Endothelial cell of umbilical vein (primary cell): ENCODE measurements around the gene CTSW. TPM values are rescaled to one million over a fixed set of nuclear protein-coding genes. Genes with fewer than 3 reads are reported as not detected.

Source experiments
- BruUV-seq: library from RNA; stranded (reverse); fragments of 400-500 nt; replicated peaks from 2 replicates; lab custom pipeline; 2021; lab: Mats Ljungman, UMichigan
- CTCF ChIA-PET: fragments of 300-600, 350-600 bp; sonication (Branson Sonifier 250); formaldehyde crosslinking; loops from one replicate; lab custom pipeline; 2021; ENCODE audit warnings: antibody characterized with exemption, inconsistent platforms; lab: Charles Lee
- POLR2A ChIA-PET: fragments of 300-600, 350-600 bp; sonication (Branson Sonifier 250); formaldehyde crosslinking; loops from one replicate; lab custom pipeline; 2021; ENCODE audit warnings: antibody characterized with exemption, inconsistent platforms; lab: Charles Lee
- DNase-seq: peaks from one replicate; pipeline ENCODE4 v3.0.0-alpha.2; 2011; ENCODE audit warnings: low read depth, low spot score
- FAIRE-seq: peaks from 2 replicates; lab custom pipeline; 2011; peaks lifted over from hg19 to GRCh38; lab: Jason Lieb, UNC
- H2AFZ ChIP-seq: 2 replicates; pipeline ENCODE4 v1.6.0; 2012; ENCODE audit warnings: low read depth, low read length, control low read depth, inconsistent platforms
- H3K27ac ChIP-seq: 2 replicates; pipeline ENCODE4 v1.5.1; 2011; ENCODE audit warnings: low read depth, mild to moderate bottlenecking, control low read depth, low read length, moderate library complexity; ENCODE audit not compliant: insufficient read depth
- H3K27me3 ChIP-seq, 2 experiments: 2 replicates each; pipeline versions ENCODE4 v1.6.0 to v1.6.1; 2011; ENCODE audit warnings: low read length in 2 of 2, mixed read lengths in 1 of 2; ENCODE audit not compliant: control insufficient read depth in 2 of 2, insufficient read depth in 2 of 2
- H3K36me3 ChIP-seq, 2 experiments: 2 replicates in 1 of 2; 3 replicates in 1 of 2; pipeline ENCODE4 v1.5.1; 2011; ENCODE audit warnings: low read length in 2 of 2, mild to moderate bottlenecking in 1 of 2, moderate library complexity in 1 of 2; ENCODE audit not compliant: control insufficient read depth in 2 of 2, insufficient read depth in 2 of 2; ENCODE audit errors: extremely low read depth in 1 of 2
- H3K4me1 ChIP-seq: 3 replicates; pipeline ENCODE4 v1.5.1; 2011; ENCODE audit warnings: mild to moderate bottlenecking, low read length; ENCODE audit not compliant: control insufficient read depth, insufficient read depth; ENCODE audit errors: extremely low read depth
- H3K4me2 ChIP-seq: 2 replicates; pipeline ENCODE4 v1.6.1; 2011; ENCODE audit warnings: low read length, control low read depth, mixed read lengths; ENCODE audit not compliant: insufficient read depth
- H3K4me3 ChIP-seq, 3 experiments: fragments of 200-600 bp in 1 of 3; sonication (generic), shearing (Covaris generic) in 1 of 3; replicated peaks in 1 of 3; 2 replicates each; pipeline ENCODE4 v1.5.1; 2011 to 2016; ENCODE audit warnings: control low read depth in 3 of 3, low read length in 3 of 3, mild to moderate bottlenecking in 2 of 3, inconsistent platforms in 1 of 3, low read depth in 1 of 3, moderate library complexity in 1 of 3; ENCODE audit not compliant: insufficient read depth in 1 of 3
- H3K79me2 ChIP-seq: 2 replicates; pipeline ENCODE4 v1.6.0; 2012; ENCODE audit warnings: low read length, inconsistent platforms; ENCODE audit not compliant: control insufficient read depth, insufficient read depth
- H3K9ac ChIP-seq: replicated peaks from 2 replicates; pipeline ENCODE3; 2011; ENCODE audit warnings: low read length, control low read depth; ENCODE audit not compliant: insufficient read depth; ENCODE audit errors: extremely low read depth
- H3K9me1 ChIP-seq: replicated peaks from 3 replicates; pipeline ENCODE4 v1.6.0; 2011; ENCODE audit warnings: mild to moderate bottlenecking, low read length; ENCODE audit not compliant: control insufficient read depth, insufficient read depth; ENCODE audit errors: extremely low read depth
- H3K9me3 ChIP-seq: replicated peaks from 2 replicates; pipeline ENCODE4 v1.5.1; 2012; ENCODE audit warnings: low read length, inconsistent platforms; ENCODE audit not compliant: control insufficient read depth, insufficient read depth
- H4K20me1 ChIP-seq: replicated peaks from 2 replicates; pipeline ENCODE3; 2011; ENCODE audit warnings: mild to moderate bottlenecking, low read length; ENCODE audit not compliant: control insufficient read depth, insufficient read depth; ENCODE audit errors: extremely low read depth
- CTCF ChIP-seq, 2 donors: IDR thresholded peaks; 1 replicate in 1 of 2; 2 replicates in 1 of 2; pipeline ENCODE4 v1.5.1; 2011; ENCODE audit warnings: low read length in 2 of 2, mild to moderate bottlenecking in 2 of 2, moderate library complexity in 2 of 2, control low read depth in 1 of 2, inconsistent platforms in 1 of 2, low read depth in 1 of 2; ENCODE audit not compliant: insufficient read depth in 1 of 2; ENCODE audit errors: extremely low read depth in 1 of 2
- EZH2 ChIP-seq: IDR thresholded peaks from 2 replicates; pipeline ENCODE4 v1.6.1; 2012; ENCODE audit warnings: borderline replicate concordance, low read depth, mild to moderate bottlenecking, moderate library complexity, low read length, inconsistent platforms; ENCODE audit not compliant: severe bottlenecking
- FOS ChIP-seq: IDR thresholded peaks from 2 replicates; pipeline ENCODE4 v1.6.1; 2011; ENCODE audit warnings: mild to moderate bottlenecking, low read length, moderate library complexity, borderline replicate concordance; ENCODE audit not compliant: insufficient read depth
- GATA2 ChIP-seq: IDR thresholded peaks from 2 replicates; pipeline ENCODE4 v1.7.0; 2011; ENCODE audit warnings: low read depth, mild to moderate bottlenecking, moderate library complexity, mixed read lengths, low read length; ENCODE audit not compliant: insufficient read length, insufficient read depth
- JUN ChIP-seq: IDR thresholded peaks from 2 replicates; pipeline ENCODE4 v1.6.1; 2011; ENCODE audit warnings: borderline replicate concordance, low read depth; ENCODE audit not compliant: insufficient read length, insufficient read depth
- MAX ChIP-seq: IDR thresholded peaks from 2 replicates; pipeline ENCODE4 v1.6.1; 2011; ENCODE audit not compliant: insufficient read depth, insufficient read length
- MYC ChIP-seq: IDR thresholded peaks from one replicate; pipeline ENCODE4 v1.6.1; 2011; ENCODE audit warnings: mild to moderate bottlenecking, low read depth, low read length
- POLR2A ChIP-seq: IDR thresholded peaks from 2 replicates; pipeline ENCODE4 v1.6.1; 2012; ENCODE audit warnings: low read depth, mild to moderate bottlenecking, control low read depth, low read length
- POLR2AphosphoS5 ChIP-seq: IDR thresholded peaks from 2 replicates; pipeline ENCODE4 v1.6.1; 2012; ENCODE audit warnings: low read depth, mild to moderate bottlenecking, control low read depth, low read length, moderate library complexity; ENCODE audit not compliant: insufficient read depth
- dilution Hi-C: fragments of 300-500 bp; cut with MboI; formaldehyde crosslinking; loops from one replicate; pipeline ENCODE4 v1.15.0; 2019; ENCODE audit warnings: low sequenced_read_pairs; ENCODE audit not compliant: extremely low pct_ligation_motif_present
- intact Hi-C: fragments of 100-400 bp; cut with micrococcal nuclease; formaldehyde crosslinking; loops from one replicate; pipeline ENCODE4 v1.10.0; 2022
- polyA plus RNA-seq, 4 experiments: library from polyadenylated mRNA; depleted of rRNA in 3 of 4; stranded (reverse) in 3 of 4; unstranded in 1 of 4; fragments of >200 nt; gene quantifications; 2 replicates each; pipeline versions ENCODE4 v1.2.1 to v1.2.3, GENCODE V29; 2011 to 2012; ENCODE audit warnings: missing spikeins in 1 of 4
- total RNA-seq: library from RNA; stranded (reverse); gene quantifications from 2 replicates; pipeline ENCODE4 v1.2.3, GENCODE V29; 2021

Gene CTSW
- total and polyA plus RNA-seq, 2 donors (not counting 3 experiments of a cell fraction or from before 2014, with no cell fraction given): not detected

GRCh38 chr11:65844231-65844872 is 35.3 kb upstream of the CTSW start:
- FAIRE-seq (no peak), DNase-seq (no peak)
- Histone ChIP-seq H3K4me2 (no peak overlapping the region), H3K27me3 (no peaks in the 10 kb centered on the region), H4K20me1 (no peaks in the 10 kb centered on the region), H3K9me1 (no peaks in the 10 kb centered on the region), H3K36me3 (no peaks in the 10 kb centered on the region), H3K4me3 (no peak overlapping the region), H3K27ac (no peak overlapping the region), H3K4me1 (no peaks in the 10 kb centered on the region), H2AFZ (no peak overlapping the region), H3K79me2 (no peaks in the 10 kb centered on the region), H3K9ac (no peak overlapping the region), H3K9me3 (no peaks in the 10 kb centered on the region)
- no peak for TF ChIP-seq JUN
- TF ChIP-seq FOS: no peak
- no peak for TF ChIP-seq POLR2AphosphoS5
- TF ChIP-seq GATA2: no peak
- no peak for TF ChIP-seq MYC
- TF ChIP-seq MAX: no peak
- TF ChIP-seq POLR2A: no peak
- dilution Hi-C loops: no loop called here
- ChIA-PET CTCF (interaction anchor here (1.6 to 2.5 kb wide), 2 partner anchors 12 to 64 kb away, joined by 5 to 9 read pairs; partner anchors contain the start of gene AP5B1), POLR2A (no interaction called here)
- intact Hi-C loops: no loop called here
- no TSS peak for BruUV-seq

GRCh38 chr11:65847746-65848145 is 31.9 kb upstream of the CTSW start:
- DNase-seq: no peak
- H3K9me1 ChIP-seq: no peaks in the 10 kb centered on the region
- no peak overlapping the region for H3K4me3 ChIP-seq
- H2AFZ ChIP-seq: no peak overlapping the region
- no peak for FAIRE-seq
- H3K79me2 ChIP-seq: no peaks in the 10 kb centered on the region
- H3K27ac ChIP-seq: no peak overlapping the region
- no peaks in the 10 kb centered on the region for H4K20me1 ChIP-seq
- H3K36me3 ChIP-seq: peaks cover 0 to 11% of the 10 kb centered on the region in 2 experiments
- CTCF ChIA-PET: interaction anchor here (1.3 to 2.8 kb wide), 2 partner anchors 10 to 15 kb away, joined by 6 read pairs; no protein-coding TSS in a partner anchor
- H3K4me1 ChIP-seq: no peaks in the 10 kb centered on the region
- dilution Hi-C loops: no loop called here
- H3K4me2 ChIP-seq: no peak overlapping the region
- no peaks in the 10 kb centered on the region for H3K9me3 ChIP-seq
- no TSS peak for BruUV-seq
- intact Hi-C loops: no loop called here
- POLR2A ChIA-PET: no interaction called here
- H3K27me3 ChIP-seq: no peaks in the 10 kb centered on the region
- TF ChIP-seq FOS (no peak), MYC (no peak), MAX (no peak), EZH2 (no peak), POLR2AphosphoS5 (no peak), CTCF (IDR thresholded peaks at IDR 0.05; ENCODE audit: extremely low read depth in 1 of 2, insufficient read depth in 1 of 2, low read depth in 1 of 2, low read length in 2 of 2) (no peak), JUN (no peak), GATA2 (no peak), POLR2A (no peak)
- H3K9ac ChIP-seq: no peak overlapping the region
